Thoracic aorta (tissue), 2 donors: ENCODE measurements around the gene BCAS3. TPM values are rescaled to one million over a fixed set of nuclear protein-coding genes. Genes with fewer than 3 reads are reported as not detected.
"Not testable (repeated sequence)": the region's sequence is repeated elsewhere in the genome, so short reads cannot be mapped to it uniquely, and the experiment has no call there.

Experiments used
- ATAC-seq: fragments of 150-250 bp; one replicate; pipeline ENCODE4 v1.8.0; 2017; ENCODE audit warnings: low read depth; ENCODE audit not compliant: insufficient number of reproducible peaks, low FRiP score
- DNase-seq: peaks from one replicate; pipeline ENCODE4 v3.0.0-alpha.2; 2020; ENCODE audit warnings: low spot score
- H3K27ac ChIP-seq, 2 donors: fragments of 200-600 bp; sonication (generic); 1 replicate in 1 of 2; 2 replicates in 1 of 2; pipeline ENCODE4 v1.5.1; 2016; ENCODE audit warnings: mild to moderate bottlenecking in 2 of 2, moderate library complexity in 2 of 2
- H3K27me3 ChIP-seq: fragments of 200-600 bp; sonication (generic); replicated peaks from 2 replicates; pipeline ENCODE4 v1.6.0; 2016; ENCODE audit warnings: mild to moderate bottlenecking; ENCODE audit not compliant: insufficient read depth
- H3K36me3 ChIP-seq: fragments of 200-600 bp; sonication (generic); one replicate; pipeline ENCODE4 v1.5.1; 2016
- H3K4me1 ChIP-seq, 2 donors: fragments of 200-600 bp; sonication (generic); 1 replicate in 1 of 2; 2 replicates in 1 of 2; pipeline versions ENCODE4 v1.5.1 to v1.6.0; 2016; ENCODE audit warnings: low read depth in 2 of 2, mild to moderate bottlenecking in 1 of 2; ENCODE audit not compliant: control insufficient read depth in 1 of 2
- H3K4me3 ChIP-seq: fragments of 200-600 bp; sonication (generic); 2 replicates; pipeline ENCODE4 v1.5.1; 2016; ENCODE audit warnings: mild to moderate bottlenecking
- H3K9me3 ChIP-seq: fragments of 200-600 bp; sonication (generic); 2 replicates; pipeline ENCODE4 v1.5.1; 2016
- CTCF ChIP-seq: fragments of 200-600 bp; sonication (generic); IDR thresholded peaks from one replicate; pipeline ENCODE4 v1.5.1; 2019; ENCODE audit warnings: antibody characterized with exemption
- total RNA-seq, 2 donors: library from RNA; depleted of rRNA; stranded (reverse); fragments of >200 nt; gene quantifications; one replicate each; pipeline versions ENCODE4 v1.1.0 to v1.2.3, GENCODE V29; 2016

BCAS3 gene
- total RNA-seq, 2 donors from 2014 or later, result 35.1 to 69.3 TPM

DNA sequence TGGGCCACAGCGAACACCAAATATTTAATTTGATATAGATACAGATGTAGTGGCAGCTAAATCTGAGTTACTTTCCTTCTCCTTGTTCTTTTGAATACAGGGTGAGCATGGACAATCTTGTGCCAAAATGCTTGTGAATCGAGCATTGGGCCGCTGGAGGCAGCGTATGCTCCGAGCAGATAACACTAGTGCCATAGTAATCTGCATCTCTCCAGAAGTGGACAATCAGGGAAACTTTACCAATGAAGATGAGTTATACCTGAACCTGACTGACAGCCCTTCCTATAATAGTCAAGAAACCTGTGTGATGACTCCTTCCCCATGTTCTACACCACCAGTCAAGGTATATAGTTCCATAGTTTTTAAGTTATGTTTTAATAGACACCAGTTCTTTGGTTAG lies 21.2 kb upstream of the BCAS3 start:
- Histone ChIP-seq H3K27me3 (no peaks in the 10 kb centered on the region), H3K4me1 (no peaks in the 10 kb centered on the region), H3K4me3 (no peak overlapping the region), H3K27ac (no peak overlapping the region), H3K36me3 (peaks cover 12% of the 10 kb centered on the region), H3K9me3 (no peaks in the 10 kb centered on the region)
- DNase-seq (no peak), ATAC-seq (no peak)
- TF ChIP-seq CTCF, result no peak

GRCh38 chr17:60659156-60659555 lies 18.5 kb upstream of the BCAS3 start:
- no peak for ATAC-seq
- Histone ChIP-seq H3K36me3 (peaks cover 16% of the 10 kb centered on the region), H3K27ac (no peak overlapping the region), H3K4me3 (no peak overlapping the region), H3K4me1 (no peaks in the 10 kb centered on the region), H3K27me3 (no peaks in the 10 kb centered on the region), H3K9me3 (no peaks in the 10 kb centered on the region)
- no peak for DNase-seq
- no peak for TF ChIP-seq CTCF

- TF ChIP-seq CTCF, result no peak
- Histone ChIP-seq H3K9me3 (no peaks in the 10 kb centered on the region), H3K27me3 (no peaks in the 10 kb centered on the region), H3K27ac (no peak overlapping the region), H3K36me3 (peaks cover 16% of the 10 kb centered on the region), H3K4me1 (no peaks in the 10 kb centered on the region), H3K4me3 (no peak overlapping the region)
- DNase-seq (no peak), ATAC-seq (no peak)
Observed at GRCh38 chr17:60661489-60661888, 16.2 kb upstream of the BCAS3 start.

GRCh38 chr17:60664022-60664421 lies 13.6 kb upstream of the BCAS3 start:
- no peak overlapping the region for H3K4me3 ChIP-seq
- H3K9me3 ChIP-seq, result no peaks in the 10 kb centered on the region
- no peaks in the 10 kb centered on the region for H3K27me3 ChIP-seq
- peaks cover 4% of the 10 kb centered on the region for H3K36me3 ChIP-seq
- ATAC-seq (no peak), DNase-seq (no peak)
- H3K4me1 ChIP-seq, result no peaks in the 10 kb centered on the region
- H3K27ac ChIP-seq, result no peak overlapping the region
- no peak for TF ChIP-seq CTCF

- ATAC-seq, result no peak
- Histone ChIP-seq H3K27me3 (no peaks in the 10 kb centered on the region), H3K9me3 (no peaks in the 10 kb centered on the region), H3K36me3 (peaks cover 4% of the 10 kb centered on the region), H3K27ac (no peak overlapping the region), H3K4me1 (no peaks in the 10 kb centered on the region), H3K4me3 (no peak overlapping the region)
- no peak for DNase-seq
- TF ChIP-seq CTCF, result no peak
Observed at GRCh38 chr17:60665602-60666001, 12.0 kb upstream of the BCAS3 start.

- not testable (repeated sequence) for H3K27me3 ChIP-seq, ATAC-seq, H3K4me1 ChIP-seq, H3K9me3 ChIP-seq, H3K36me3 ChIP-seq, DNase-seq, H3K27ac ChIP-seq, H3K4me3 ChIP-seq
Observed at GRCh38 chr17:60668741-60669140, 8.9 kb upstream of the BCAS3 start.
